Endothelial cell of umbilical vein (primary cell): ENCODE data around the gene XAF1.

Experiments used
- CTCF ChIP-seq, 2 donors: IDR thresholded peaks; 1 replicate in 1 of 2; 2 replicates in 1 of 2; pipeline ENCODE4 v1.5.1; 2011; ENCODE audit warnings: low read length in 2 of 2, mild to moderate bottlenecking in 2 of 2, moderate library complexity in 2 of 2, control low read depth in 1 of 2, inconsistent platforms in 1 of 2, low read depth in 1 of 2; ENCODE audit not compliant: insufficient read depth in 1 of 2; ENCODE audit errors: extremely low read depth in 1 of 2
- JUN ChIP-seq: IDR thresholded peaks from 2 replicates; pipeline ENCODE4 v1.6.1; 2011; ENCODE audit warnings: borderline replicate concordance, low read depth; ENCODE audit not compliant: insufficient read length, insufficient read depth

GRCh38 chr17:6780001-6780400 is 24.2 kb downstream of the XAF1 start:
- no peak for TF ChIP-seq JUN
- no peak for TF ChIP-seq CTCF (IDR thresholded peaks at IDR 0.05; ENCODE audit: extremely low read depth in 1 of 2, insufficient read depth in 1 of 2, low read depth in 1 of 2, low read length in 2 of 2)
